ENCODE data around the gene GXYLT1. TPM values are rescaled to one million over a fixed set of nuclear protein-coding genes. Genes with fewer than 3 reads are reported as not detected.

The GXYLT1 gene
- total and polyA plus RNA-seq, 2 experiments from 2014 or later: 6.9 to 15.6 TPM

DNA sequence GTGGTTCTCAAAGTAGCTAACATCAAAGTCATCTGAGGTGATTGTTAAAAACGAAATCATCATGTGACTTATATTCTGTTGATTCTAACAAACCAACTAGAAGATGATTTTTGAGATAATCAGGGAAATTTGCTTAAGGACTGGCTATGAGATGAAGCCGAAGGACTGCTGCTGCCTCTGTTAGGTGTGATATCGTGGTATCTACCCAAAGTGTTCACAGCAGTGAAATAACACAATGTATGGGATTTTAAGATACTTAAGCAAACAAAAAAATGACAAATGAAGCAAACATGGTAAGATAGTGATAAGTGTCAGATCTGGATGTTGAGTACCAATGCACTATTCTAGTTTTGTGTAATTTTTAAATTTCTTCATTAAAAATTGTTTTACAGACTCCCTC lies 59.1 kb downstream of the GXYLT1 start:
- H3K27me3 ChIP-seq: no peaks in the 10 kb centered on the region
- H3K27ac ChIP-seq: no peak overlapping the region
- no peak for DNase-seq (ENCODE audit: low read depth in 1 of 2, low spot score in 1 of 2)
- TF ChIP-seq, protein P1, sequence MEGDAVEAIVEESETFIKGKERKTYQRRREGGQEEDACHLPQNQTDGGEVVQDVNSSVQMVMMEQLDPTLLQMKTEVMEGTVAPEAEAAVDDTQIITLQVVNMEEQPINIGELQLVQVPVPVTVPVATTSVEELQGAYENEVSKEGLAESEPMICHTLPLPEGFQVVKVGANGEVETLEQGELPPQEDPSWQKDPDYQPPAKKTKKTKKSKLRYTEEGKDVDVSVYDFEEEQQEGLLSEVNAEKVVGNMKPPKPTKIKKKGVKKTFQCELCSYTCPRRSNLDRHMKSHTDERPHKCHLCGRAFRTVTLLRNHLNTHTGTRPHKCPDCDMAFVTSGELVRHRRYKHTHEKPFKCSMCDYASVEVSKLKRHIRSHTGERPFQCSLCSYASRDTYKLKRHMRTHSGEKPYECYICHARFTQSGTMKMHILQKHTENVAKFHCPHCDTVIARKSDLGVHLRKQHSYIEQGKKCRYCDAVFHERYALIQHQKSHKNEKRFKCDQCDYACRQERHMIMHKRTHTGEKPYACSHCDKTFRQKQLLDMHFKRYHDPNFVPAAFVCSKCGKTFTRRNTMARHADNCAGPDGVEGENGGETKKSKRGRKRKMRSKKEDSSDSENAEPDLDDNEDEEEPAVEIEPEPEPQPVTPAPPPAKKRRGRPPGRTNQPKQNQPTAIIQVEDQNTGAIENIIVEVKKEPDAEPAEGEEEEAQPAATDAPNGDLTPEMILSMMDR (IDR thresholded peaks at IDR 0.05; ENCODE audit: low read depth, low read length): no peak
- H3K36me3 ChIP-seq: no peaks in the 10 kb centered on the region
- no peaks in the 10 kb centered on the region for H3K9me3 ChIP-seq (ENCODE audit: low read depth)
- H3K4me3 ChIP-seq: no peak overlapping the region
- H3K4me1 ChIP-seq (ENCODE audit: low read depth): no peaks in the 10 kb centered on the region

DNA sequence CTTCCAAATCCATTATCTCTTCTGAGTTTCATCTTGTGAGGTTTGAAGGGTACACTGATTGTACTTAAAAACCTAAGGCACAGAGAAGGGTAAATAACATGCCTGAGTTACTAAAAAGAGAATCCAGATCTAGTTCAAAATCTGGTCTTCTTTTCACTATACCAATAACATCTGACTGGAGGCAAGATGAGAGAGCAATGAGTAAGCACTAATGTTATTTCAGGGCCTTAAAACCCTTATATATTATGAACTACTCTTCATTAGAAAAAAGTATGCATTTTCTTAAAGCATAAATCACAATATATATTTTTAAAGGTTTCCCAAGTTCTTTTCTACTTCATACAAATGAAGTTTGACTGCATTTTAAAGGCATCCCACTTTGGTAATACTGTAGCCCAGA lies 60.2 kb downstream of the GXYLT1 start:
- no peaks in the 10 kb centered on the region for H3K36me3 ChIP-seq
- H3K27me3 ChIP-seq: no peaks in the 10 kb centered on the region
- no peak overlapping the region for H3K27ac ChIP-seq
- no peak overlapping the region for H3K4me3 ChIP-seq
- DNase-seq (ENCODE audit: low read depth in 1 of 2, low spot score in 1 of 2): no peak
- no peaks in the 10 kb centered on the region for H3K9me3 ChIP-seq (ENCODE audit: low read depth)
- no peaks in the 10 kb centered on the region for H3K4me1 ChIP-seq (ENCODE audit: low read depth)
- TF ChIP-seq, protein P1 (IDR thresholded peaks at IDR 0.05; ENCODE audit: low read depth, low read length): no peak

DNA sequence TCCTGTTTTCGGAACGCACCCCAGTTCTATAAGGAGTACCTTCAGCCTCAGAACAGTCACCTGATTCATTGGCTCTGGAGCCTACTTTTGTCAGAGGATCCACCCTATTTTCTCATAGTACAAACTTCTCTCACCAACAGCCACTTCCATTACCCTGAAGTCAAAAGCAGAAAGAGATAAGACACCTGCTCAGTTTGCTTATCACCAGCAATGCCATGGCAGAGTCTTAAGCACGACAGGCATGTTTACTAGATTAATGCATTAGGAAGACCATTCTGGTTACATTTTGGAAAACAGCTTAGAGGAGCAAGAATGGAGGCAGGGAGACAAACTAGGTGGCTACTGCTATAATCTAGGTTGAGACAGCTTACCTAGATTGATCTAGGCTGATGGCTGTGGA lies 67.7 kb downstream of the GXYLT1 start:
- H3K27ac ChIP-seq: no peak overlapping the region

DNA sequence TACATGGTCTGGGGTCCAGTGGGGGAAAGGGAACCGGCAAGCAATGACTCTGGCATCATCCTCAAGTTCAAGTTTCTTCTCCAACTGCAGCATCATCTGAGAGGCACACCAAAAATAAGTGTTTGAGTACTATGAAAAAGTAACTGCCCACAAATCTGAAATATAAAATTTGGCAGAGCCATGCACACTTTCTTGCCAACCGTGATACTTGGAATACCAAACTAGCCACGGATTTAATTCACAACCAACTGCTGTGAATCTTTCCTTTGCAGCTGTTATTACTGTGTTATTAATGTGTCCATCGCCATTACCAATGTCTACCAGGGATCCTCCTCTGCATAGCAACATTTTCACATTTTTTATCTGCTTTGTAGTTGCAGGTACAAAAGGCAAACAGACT lies 74.6 kb downstream of the GXYLT1 start:
- TF ChIP-seq, protein P1 (IDR thresholded peaks at IDR 0.05; ENCODE audit: low read depth, low read length): no peak
- Histone ChIP-seq H3K27ac (no peak overlapping the region), H3K4me3 (no peak overlapping the region), H3K4me1 (ENCODE audit: low read depth) (no peaks in the 10 kb centered on the region), H3K27me3 (no peaks in the 10 kb centered on the region), H3K36me3 (no peaks in the 10 kb centered on the region), H3K9me3 (ENCODE audit: low read depth) (no peaks in the 10 kb centered on the region)
- no peak for DNase-seq (ENCODE audit: low read depth in 1 of 2, low spot score in 1 of 2)

More for the DNA sequence above, 67.7 kb downstream of the GXYLT1 start:
- DNase-seq (ENCODE audit: low read depth in 1 of 2, low spot score in 1 of 2): no peak
- no peaks in the 10 kb centered on the region for H3K9me3 ChIP-seq (ENCODE audit: low read depth)
- no peak overlapping the region for H3K4me3 ChIP-seq
- H3K36me3 ChIP-seq: no peaks in the 10 kb centered on the region
- TF ChIP-seq, protein P1 (IDR thresholded peaks at IDR 0.05; ENCODE audit: low read depth, low read length): no peak
- H3K4me1 ChIP-seq (ENCODE audit: low read depth): no peaks in the 10 kb centered on the region
- H3K27me3 ChIP-seq: no peaks in the 10 kb centered on the region

DNA sequence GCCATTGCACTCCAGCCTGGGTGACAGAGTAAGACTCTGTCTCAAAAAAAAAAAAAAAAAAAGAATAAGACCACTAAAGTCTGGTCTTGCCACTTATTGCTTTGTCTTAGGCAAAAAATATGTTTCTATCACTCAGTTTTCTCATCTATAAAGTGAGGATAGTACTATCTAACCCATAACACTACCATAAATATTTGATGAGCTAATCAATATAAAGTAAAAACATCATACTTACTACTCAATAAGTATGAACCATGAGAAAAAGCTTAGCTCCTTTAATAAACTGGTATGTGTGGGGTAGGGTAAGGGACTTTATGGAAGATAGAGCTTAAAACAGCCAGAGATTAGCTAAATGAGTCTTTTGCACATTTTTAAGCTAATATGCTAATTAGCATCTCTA lies 85.5 kb downstream of the GXYLT1 start:
- TF ChIP-seq, protein P1 (IDR thresholded peaks at IDR 0.05; ENCODE audit: low read depth, low read length): no peak
- Histone ChIP-seq H3K27ac (no peak overlapping the region), H3K4me3 (no peak overlapping the region), H3K9me3 (ENCODE audit: low read depth) (no peaks in the 10 kb centered on the region), H3K27me3 (no peaks in the 10 kb centered on the region), H3K36me3 (no peaks in the 10 kb centered on the region), H3K4me1 (ENCODE audit: low read depth) (no peaks in the 10 kb centered on the region)
- DNase-seq (ENCODE audit: low read depth in 1 of 2, low spot score in 1 of 2): no peak

DNA sequence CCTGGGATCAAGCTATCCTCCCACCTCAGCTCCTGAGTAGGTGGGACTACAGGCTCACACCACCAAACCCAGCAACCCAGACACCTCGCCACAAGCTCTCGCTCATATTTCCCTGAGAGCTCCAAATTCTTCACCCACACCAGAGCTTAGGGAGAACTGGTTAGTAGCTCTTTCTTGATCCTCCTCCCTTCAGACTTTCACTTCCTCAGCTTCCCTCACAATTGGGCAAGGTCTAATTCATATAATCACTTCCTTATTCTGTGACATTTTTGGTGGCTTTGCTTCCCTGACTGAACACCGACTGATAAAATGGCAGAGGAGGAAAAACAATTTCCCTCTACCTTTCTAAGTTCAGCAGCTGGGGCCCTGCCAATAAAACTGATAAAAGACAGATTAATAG lies 88.5 kb downstream of the GXYLT1 start:
- Histone ChIP-seq H3K9me3 (ENCODE audit: low read depth) (no peaks in the 10 kb centered on the region), H3K4me1 (ENCODE audit: low read depth) (no peaks in the 10 kb centered on the region), H3K27me3 (no peaks in the 10 kb centered on the region), H3K36me3 (no peaks in the 10 kb centered on the region), H3K4me3 (no peak overlapping the region), H3K27ac (no peak overlapping the region)
- no peak for DNase-seq (ENCODE audit: low read depth in 1 of 2, low spot score in 1 of 2)
- TF ChIP-seq, protein P1 (IDR thresholded peaks at IDR 0.05; ENCODE audit: low read depth, low read length): no peak

Data from cardiac muscle cell (in vitro differentiated cells and primary cell).